ENCODE results near the gene LRP1.

LRP1 gene

GRCh38 chr12:57130941-57131340 is 2.7 kb downstream of the LRP1 start:
- no peaks in the 10 kb centered on the region for H4K20me1 ChIP-seq (ENCODE audit: control insufficient read depth, insufficient read depth, low read depth, low read length)
- H3K4me1 ChIP-seq (ENCODE audit: control insufficient read depth, low read length): peaks cover 17% of the 10 kb centered on the region

GRCh38 chr12:57131896-57132744 is 3.8 kb downstream of the LRP1 start:
- H3K4me3 ChIP-seq (ENCODE audit: low read length): no peak overlapping the region
- H3K4me2 ChIP-seq (ENCODE audit: low read length): no peak overlapping the region
- H3K79me2 ChIP-seq (ENCODE audit: control insufficient read depth, low read length): no peaks in the 10 kb centered on the region
- no peaks in the 10 kb centered on the region for H4K20me1 ChIP-seq (ENCODE audit: control insufficient read depth, insufficient read depth, low read depth, low read length)
- peaks cover 14% of the 10 kb centered on the region for H3K4me1 ChIP-seq (ENCODE audit: control insufficient read depth, low read length)
- no peak overlapping the region for H3K27ac ChIP-seq (ENCODE audit: low read depth, low read length)
- H3K9me2 ChIP-seq (replicated peaks; ENCODE audit: control insufficient read depth, low read length): no peaks in the 10 kb centered on the region
- TF ChIP-seq EZH2phosphoT487 (IDR thresholded peaks at IDR 0.05; ENCODE audit: borderline replicate concordance, low read length) (no peak), CTCF (IDR thresholded peaks at IDR 0.05; ENCODE audit: low read depth, low read length, poor library complexity, severe bottlenecking) (no peak)
- H3K27me3 ChIP-seq (ENCODE audit: control insufficient read depth, low read length): peaks cover 60% of the 10 kb centered on the region
- peaks cover 3% of the 10 kb centered on the region; the same call in 1 of the 2 replicates for H3F3A ChIP-seq (ENCODE audit: control insufficient read depth, insufficient read depth)
- H3K9me3 ChIP-seq (ENCODE audit: control insufficient read depth, insufficient read depth, low read length): no peaks in the 10 kb centered on the region
- H3K36me3 ChIP-seq (ENCODE audit: control insufficient read depth, low read length): no peaks in the 10 kb centered on the region

More at GRCh38 chr12:57130941-57131340, 2.7 kb downstream of the LRP1 start:
- no peak for TF ChIP-seq CTCF (IDR thresholded peaks at IDR 0.05; ENCODE audit: low read depth, low read length, poor library complexity, severe bottlenecking)
- no peak for TF ChIP-seq EZH2phosphoT487 (IDR thresholded peaks at IDR 0.05; ENCODE audit: borderline replicate concordance, low read length)
- Histone ChIP-seq H3K36me3 (ENCODE audit: control insufficient read depth, low read length) (no peaks in the 10 kb centered on the region), H3K4me3 (ENCODE audit: low read length) (no peak overlapping the region), H3F3A (ENCODE audit: control insufficient read depth, insufficient read depth) (peaks cover 3% of the 10 kb centered on the region; the same call in 1 of the 2 replicates), H3K27me3 (ENCODE audit: control insufficient read depth, low read length) (peaks cover 68% of the 10 kb centered on the region), H3K79me2 (ENCODE audit: control insufficient read depth, low read length) (no peaks in the 10 kb centered on the region), H3K9me3 (ENCODE audit: control insufficient read depth, insufficient read depth, low read length) (no peaks in the 10 kb centered on the region), H3K27ac (ENCODE audit: low read depth, low read length) (no peak overlapping the region), H3K9me2 (replicated peaks; ENCODE audit: control insufficient read depth, low read length) (no peaks in the 10 kb centered on the region), H3K4me2 (ENCODE audit: low read length) (no peak overlapping the region)

GRCh38 chr12:57133013-57133569 is 4.8 kb downstream of the LRP1 start:
- H3K9me2 ChIP-seq (replicated peaks; ENCODE audit: control insufficient read depth, low read length): no peaks in the 10 kb centered on the region
- no peak overlapping the region for H3K4me3 ChIP-seq (ENCODE audit: low read length)
- H3K4me1 ChIP-seq (ENCODE audit: control insufficient read depth, low read length): peaks cover 5% of the 10 kb centered on the region; the same call in 1 of the 2 replicates
- peaks cover 51% of the 10 kb centered on the region for H3K27me3 ChIP-seq (ENCODE audit: control insufficient read depth, low read length)
- H4K20me1 ChIP-seq (ENCODE audit: control insufficient read depth, insufficient read depth, low read depth, low read length): no peaks in the 10 kb centered on the region
- no peaks in the 10 kb centered on the region for H3K9me3 ChIP-seq (ENCODE audit: control insufficient read depth, insufficient read depth, low read length)
- no peak overlapping the region for H3K27ac ChIP-seq (ENCODE audit: low read depth, low read length)
- no peaks in the 10 kb centered on the region for H3K79me2 ChIP-seq (ENCODE audit: control insufficient read depth, low read length)
- peaks cover 3% of the 10 kb centered on the region; the same call in 1 of the 2 replicates for H3F3A ChIP-seq (ENCODE audit: control insufficient read depth, insufficient read depth)
- no peak overlapping the region for H3K4me2 ChIP-seq (ENCODE audit: low read length)
- H3K36me3 ChIP-seq (ENCODE audit: control insufficient read depth, low read length): no peaks in the 10 kb centered on the region
- no peak for TF ChIP-seq CTCF (IDR thresholded peaks at IDR 0.05; ENCODE audit: low read depth, low read length, poor library complexity, severe bottlenecking)
- TF ChIP-seq EZH2phosphoT487 (IDR thresholded peaks at IDR 0.05; ENCODE audit: borderline replicate concordance, low read length): no peak

Data from DOHH2 (cell line).